Measurements from ENCODE around the gene VTI1A.

- no peak for TF ChIP-seq POLR2A (IDR thresholded peaks at IDR 0.05)
- TF ChIP-seq EP300 (IDR thresholded peaks at IDR 0.05): no peak
- no peak for TF ChIP-seq CTCF (IDR thresholded peaks at IDR 0.05)
- TF ChIP-seq POLR2AphosphoS5 (IDR thresholded peaks at IDR 0.05): no peak
Observed at GRCh38 chr10:112746329-112746728, 299.3 kb downstream of the VTI1A start.

All from sigmoid colon (tissue), 4 donors.